Activated effector memory CD4-positive, alpha-beta T cell treated with anti-CD3 and anti-CD28 coated beads, Interleukin-2, amount 50 U/mL, for 16 hours (primary cell): ENCODE measurements around the gene CBLB.

Experiments
- DNase-seq: peaks from one replicate; pipeline ENCODE4 v3.0.0-alpha.2; 2020

CBLB gene

DNA sequence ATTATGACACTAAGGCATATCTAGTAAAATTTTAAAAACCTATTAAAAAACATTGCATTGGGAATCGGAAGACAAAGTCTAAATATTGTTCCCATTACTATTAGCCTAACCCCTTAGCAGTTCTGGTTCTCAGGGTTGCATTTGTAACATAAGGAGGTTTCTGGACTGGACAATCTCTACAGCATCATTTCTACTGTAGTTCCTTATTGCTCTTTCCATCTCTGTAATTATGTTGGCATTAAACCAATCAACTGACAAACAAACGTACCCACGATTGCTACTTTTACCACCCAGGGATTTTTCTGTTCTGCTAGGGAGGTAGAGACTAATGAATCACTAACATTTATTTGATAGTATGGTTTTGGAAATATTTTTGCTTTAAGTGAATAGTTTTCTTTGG is 190.8 kb downstream of the CBLB start:
- DNase-seq: no peak

DNA sequence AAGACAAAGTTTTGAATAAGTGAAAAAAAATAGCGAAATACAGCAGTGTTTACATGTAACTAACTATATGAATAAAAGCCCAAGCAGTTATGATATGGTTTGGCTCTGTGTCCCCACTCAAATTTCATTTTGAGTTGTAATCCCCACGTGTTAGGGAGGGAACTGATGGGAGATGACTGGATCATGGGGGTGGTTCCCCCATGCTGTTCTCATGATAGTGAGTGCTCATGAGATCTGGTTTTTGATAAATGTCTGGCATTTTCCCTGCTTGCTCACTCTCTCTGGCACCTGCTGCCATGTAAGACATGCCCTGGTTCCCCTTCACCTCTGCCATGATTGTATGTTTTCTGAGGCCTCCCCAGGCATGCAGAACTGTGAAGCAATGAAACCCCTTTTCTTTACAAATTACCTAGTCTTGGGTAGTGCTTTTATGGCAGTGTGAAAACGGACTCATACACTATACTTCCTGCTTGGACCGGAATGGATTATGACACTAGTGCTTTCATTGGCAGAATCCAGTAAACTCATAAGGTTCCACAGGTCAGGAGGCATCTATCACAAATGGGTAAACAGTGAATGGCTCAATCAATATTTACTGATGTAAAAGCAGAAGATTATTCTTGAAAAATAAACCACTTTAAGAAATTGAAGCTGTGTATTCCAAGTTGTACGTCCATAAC is 192.1 kb downstream of the CBLB start:
- DNase-seq: no peak

- no peak for DNase-seq
Measured at GRCh38 chr3:105674437-105675065, 194.3 kb downstream of the CBLB start.

- DNase-seq: no peak
Measured at GRCh38 chr3:105672996-105673395, 195.8 kb downstream of the CBLB start.

- no peak for DNase-seq
Measured at GRCh38 chr3:105662306-105662705, 206.5 kb downstream of the CBLB start.

- DNase-seq: no peak
Measured at GRCh38 chr3:105661461-105661860, 207.4 kb downstream of the CBLB start.

GRCh38 chr3:105656651-105657504 is 211.9 kb downstream of the CBLB start:
- DNase-seq: no peak

- no peak for DNase-seq
Measured at GRCh38 chr3:105653868-105654267, 214.9 kb downstream of the CBLB start.

- no peak for DNase-seq
Measured at GRCh38 chr3:105653166-105653565, 215.6 kb downstream of the CBLB start.

DNA sequence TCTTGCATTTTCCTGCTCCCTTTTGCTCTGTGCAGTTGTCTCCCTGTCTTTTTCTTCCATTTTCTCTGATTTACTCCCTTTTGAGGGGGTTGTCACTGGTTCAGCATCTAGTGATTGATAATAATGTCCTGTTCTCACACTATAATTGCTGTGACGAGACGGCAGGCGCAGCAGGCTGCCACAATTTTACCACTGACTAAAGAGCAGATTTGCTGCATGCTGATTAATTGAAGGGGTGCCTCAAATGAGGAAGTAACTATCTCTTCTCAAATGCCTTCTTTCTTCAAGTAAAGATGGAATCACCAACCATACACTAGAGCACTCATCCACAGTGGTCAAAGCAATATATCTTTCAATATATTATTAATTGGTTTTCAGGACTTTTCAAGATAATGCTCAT is 219.3 kb downstream of the CBLB start:
- DNase-seq: no peak

- no peak for DNase-seq
Measured at GRCh38 chr3:105647047-105647446, 221.8 kb downstream of the CBLB start.

DNA sequence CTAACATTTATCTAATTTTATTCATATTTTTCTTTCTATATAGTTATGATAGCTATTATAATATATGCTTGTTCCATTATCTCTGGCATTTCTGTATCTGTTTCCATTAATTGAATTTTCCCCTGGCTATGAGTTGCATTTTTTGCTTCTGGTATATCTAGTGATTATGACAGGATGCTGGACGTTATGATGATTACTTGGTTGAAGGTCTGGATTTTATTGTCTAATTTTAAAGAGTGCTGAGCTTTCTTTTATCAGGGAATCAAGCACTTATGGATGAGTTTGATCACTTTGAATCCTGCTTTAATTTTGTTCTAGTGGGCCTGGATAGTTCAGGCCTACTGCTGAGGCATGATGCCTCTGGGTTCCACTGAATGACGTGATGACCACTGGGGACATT is 229.7 kb downstream of the CBLB start:
- no peak for DNase-seq

DNA sequence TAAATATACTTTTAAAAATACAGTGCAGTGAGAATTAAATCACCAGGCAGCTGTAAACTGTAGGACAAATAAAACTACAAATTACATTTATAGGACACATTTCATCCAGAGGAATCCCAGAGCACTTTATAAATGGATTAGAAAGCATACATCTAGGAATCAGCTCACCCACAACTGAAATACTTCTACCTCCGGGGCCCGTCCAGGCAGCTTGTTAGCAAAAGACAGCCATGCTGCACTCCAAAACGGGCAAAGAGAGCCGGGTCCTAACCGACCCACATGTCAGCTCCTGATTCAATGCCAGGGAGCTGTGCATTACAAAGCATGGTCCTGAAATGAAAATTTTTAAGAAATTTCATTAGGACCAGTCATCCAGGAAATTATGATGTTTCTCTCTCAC is 234.1 kb downstream of the CBLB start:
- no peak for DNase-seq

DNA sequence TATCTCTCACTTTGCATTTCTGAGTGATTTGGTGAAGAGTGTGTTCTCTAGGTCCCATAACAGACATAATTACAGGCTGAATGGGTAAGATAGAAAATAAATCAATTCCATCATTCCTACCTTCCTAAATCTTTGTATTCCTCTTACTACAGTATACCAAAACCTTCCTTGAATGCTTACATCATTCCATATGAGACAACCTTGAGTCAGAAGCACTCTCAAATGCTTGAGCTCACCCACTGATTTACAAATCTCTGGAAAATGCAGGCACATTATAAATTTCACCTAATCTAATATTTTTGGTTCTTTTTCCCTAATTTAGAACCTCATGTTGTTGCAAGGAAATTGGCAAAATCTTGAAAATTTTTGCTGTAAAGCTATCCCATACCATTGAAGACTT is 239.1 kb downstream of the CBLB start:
- DNase-seq: no peak

- DNase-seq: no peak
Measured at GRCh38 chr3:105626739-105627138, 242.1 kb downstream of the CBLB start.

DNA sequence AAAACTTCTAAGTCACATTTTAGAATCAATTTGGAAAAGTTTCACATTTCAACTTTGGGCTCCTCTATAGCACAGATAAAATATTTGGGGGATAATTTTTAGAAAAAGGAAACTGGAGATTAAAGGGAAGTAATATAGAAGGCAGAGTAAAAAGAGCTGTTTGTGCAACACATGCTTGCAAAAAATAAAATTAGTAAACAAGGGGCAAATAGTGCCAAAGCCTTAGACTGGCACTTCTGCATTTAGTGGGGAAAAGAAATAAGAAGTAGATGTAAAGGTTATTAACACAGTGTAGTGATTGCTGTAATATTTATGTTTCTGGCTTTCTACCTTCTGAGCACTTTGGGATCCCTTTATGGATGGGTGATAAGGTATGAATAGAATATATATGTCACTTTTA is 246.6 kb downstream of the CBLB start:
- no peak for DNase-seq

- no peak for DNase-seq
Measured at GRCh38 chr3:105620236-105620635, 248.6 kb downstream of the CBLB start.

- DNase-seq: no peak
Measured at GRCh38 chr3:105619651-105620050, 249.2 kb downstream of the CBLB start.

GRCh38 chr3:105618556-105618955 is 250.3 kb downstream of the CBLB start:
- no peak for DNase-seq

GRCh38 chr3:105616374-105617121 is 252.3 kb downstream of the CBLB start:
- DNase-seq: no peak

GRCh38 chr3:105615814-105616213 is 253.0 kb downstream of the CBLB start:
- no peak for DNase-seq

GRCh38 chr3:105614288-105615030 is 254.4 kb downstream of the CBLB start:
- DNase-seq: no peak

DNA sequence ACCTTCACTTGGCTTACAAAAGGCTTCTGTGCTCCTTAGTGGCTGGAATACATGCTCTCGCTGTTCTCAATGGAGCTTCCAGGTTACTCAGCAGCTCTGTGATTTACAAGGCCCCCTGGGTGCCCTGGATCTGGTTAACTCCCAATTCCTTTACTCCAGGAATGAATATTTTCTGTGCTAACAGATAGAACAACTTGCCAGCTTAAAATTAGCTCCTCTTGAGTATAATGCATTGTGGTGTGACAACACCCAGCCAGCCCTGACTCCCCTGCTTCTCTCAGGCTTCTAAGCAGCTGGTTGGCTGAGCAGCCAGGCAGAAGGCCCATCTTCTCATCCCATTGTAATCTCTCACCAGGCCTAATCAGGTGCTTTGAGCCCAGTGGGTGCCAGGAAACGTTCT is 255.7 kb downstream of the CBLB start:
- DNase-seq: no peak
